ENCODE measurements around the gene DNAJB14. TPM values are rescaled to one million over a fixed set of nuclear protein-coding genes. Genes with fewer than 3 reads are reported as not detected.

DNAJB14 gene
- polyA plus RNA-seq, 1 experiment: 30.1 TPM

- ChIA-PET POLR2A (no interaction called here), CTCF (interaction anchor here (0.7 to 1.3 kb wide), 2 partner anchors 63 to 75 kb away, joined by 3 read pairs; no protein-coding TSS in a partner anchor)
- Histone ChIP-seq H3K27me3 (ENCODE audit: control insufficient read depth, insufficient read depth, low read length) (no peaks in the 10 kb centered on the region), H3K4me3 (ENCODE audit: low read depth, low read length) (no peak overlapping the region), H3K36me3 (ENCODE audit: control insufficient read depth, insufficient read depth, low read length) (no peaks in the 10 kb centered on the region)
- no peak for DNase-seq (ENCODE audit: low read depth)
- TF ChIP-seq CTCF (IDR thresholded peaks at IDR 0.05; ENCODE audit: insufficient read depth, low read depth, low read length): no peak
These were observed 60.3 kb downstream of the DNAJB14 start for GRCh38 chr4:99886146-99886545.

GRCh38 chr4:99885687-99886086 lies 60.7 kb downstream of the DNAJB14 start:
- Histone ChIP-seq H3K36me3 (ENCODE audit: control insufficient read depth, insufficient read depth, low read length) (peaks cover under 1% of the 10 kb centered on the region; the same call in 1 of the 2 replicates), H3K4me3 (ENCODE audit: low read depth, low read length) (no peak overlapping the region), H3K27me3 (ENCODE audit: control insufficient read depth, insufficient read depth, low read length) (no peaks in the 10 kb centered on the region)
- POLR2A ChIA-PET: no interaction called here
- no peak for DNase-seq (ENCODE audit: low read depth)
- CTCF ChIA-PET: interaction anchor here (0.7 to 1.3 kb wide), 3 partner anchors 63 to 127 kb away, joined by 3 read pairs; no protein-coding TSS in a partner anchor
- no peak for TF ChIP-seq CTCF (IDR thresholded peaks at IDR 0.05; ENCODE audit: insufficient read depth, low read depth, low read length)

GRCh38 chr4:99885063-99885664 lies 61.3 kb downstream of the DNAJB14 start:
- no peak overlapping the region for H3K4me3 ChIP-seq (ENCODE audit: low read depth, low read length)
- DNase-seq (ENCODE audit: low read depth): no peak
- peak; percentile 42 for TF ChIP-seq CTCF (IDR thresholded peaks at IDR 0.05; ENCODE audit: insufficient read depth, low read depth, low read length)
- ChIA-PET CTCF (interaction anchor here (1.0 to 1.2 kb wide), 2 partner anchors 77 to 127 kb away, joined by 3 to 5 read pairs; no protein-coding TSS in a partner anchor), POLR2A (no interaction called here)
- no peaks in the 10 kb centered on the region for H3K27me3 ChIP-seq (ENCODE audit: control insufficient read depth, insufficient read depth, low read length)
- H3K36me3 ChIP-seq (ENCODE audit: control insufficient read depth, insufficient read depth, low read length): peaks cover 5% of the 10 kb centered on the region

- Histone ChIP-seq H3K36me3 (ENCODE audit: control insufficient read depth, insufficient read depth, low read length) (peaks cover 6% of the 10 kb centered on the region), H3K27me3 (ENCODE audit: control insufficient read depth, insufficient read depth, low read length) (no peaks in the 10 kb centered on the region), H3K4me3 (ENCODE audit: low read depth, low read length) (no peak overlapping the region)
- no peak for TF ChIP-seq CTCF (IDR thresholded peaks at IDR 0.05; ENCODE audit: insufficient read depth, low read depth, low read length)
- no peak for DNase-seq (ENCODE audit: low read depth)
- ChIA-PET CTCF (no interaction called here), POLR2A (no interaction called here)
These were observed 67.0 kb downstream of the DNAJB14 start for GRCh38 chr4:99879458-99879857.

GRCh38 chr4:99878604-99879003 lies 67.8 kb downstream of the DNAJB14 start:
- no peak for DNase-seq (ENCODE audit: low read depth)
- ChIA-PET CTCF (no interaction called here), POLR2A (no interaction called here)
- TF ChIP-seq CTCF (IDR thresholded peaks at IDR 0.05; ENCODE audit: insufficient read depth, low read depth, low read length): no peak
- no peak overlapping the region for H3K4me3 ChIP-seq (ENCODE audit: low read depth, low read length)
- peaks cover 6% of the 10 kb centered on the region for H3K36me3 ChIP-seq (ENCODE audit: control insufficient read depth, insufficient read depth, low read length)
- no peaks in the 10 kb centered on the region for H3K27me3 ChIP-seq (ENCODE audit: control insufficient read depth, insufficient read depth, low read length)

All from BJ (cell line).